HepG2 (cell line): ENCODE results near the gene ERMP1. TPM values are rescaled to one million over a fixed set of nuclear protein-coding genes. Genes with fewer than 3 reads are reported as not detected.

Experiments
- CAMTA2 ChIP-seq: sonication (generic); formaldehyde crosslinking; IDR thresholded peaks from 2 replicates; pipeline ENCODE4 v1.4.0; 2020; ENCODE audit warnings: mild to moderate bottlenecking, missing genetic modification reagents, borderline replicate concordance
- ETV6 ChIP-seq: sonication (generic); formaldehyde crosslinking; conservative IDR thresholded peaks from 2 replicates; pipeline ENCODE4 v1.4.0; 2020; ENCODE audit warnings: missing genetic modification reagents
- KLF13 ChIP-seq: sonication (generic); formaldehyde crosslinking; IDR thresholded peaks from 2 replicates; pipeline ENCODE4 v1.4.0; 2020; ENCODE audit warnings: mild to moderate bottlenecking, missing genetic modification reagents
- MAZ ChIP-seq, 2 experiments: sonication (generic) in 1 of 2; formaldehyde crosslinking in 1 of 2; IDR thresholded peaks; 2 replicates each; pipeline versions ENCODE4 v1.5.0 to v1.6.1; 2012 to 2020; ENCODE audit warnings: low read depth in 2 of 2, mild to moderate bottlenecking in 2 of 2, borderline replicate concordance in 1 of 2, improper control_type of control experiment in 1 of 2, low read length in 1 of 2, missing genetic modification reagents in 1 of 2, moderate library complexity in 1 of 2
- RBFOX2 ChIP-seq: fragments of 200-400 bp; formaldehyde crosslinking; IDR thresholded peaks from 2 replicates; pipeline ENCODE4 v1.6.1; 2017; ENCODE audit warnings: low read depth, mild to moderate bottlenecking, low read length
- SAP130 ChIP-seq: IDR thresholded peaks from 2 replicates; pipeline ENCODE4 v1.6.1; 2016; ENCODE audit warnings: low read depth
- SIN3B ChIP-seq: fragments of 150-350 bp; IDR thresholded peaks from 2 replicates; pipeline ENCODE4 v1.6.1; 2014; ENCODE audit warnings: low read length
- SMAD9 ChIP-seq: sonication (generic); formaldehyde crosslinking; IDR thresholded peaks from 2 replicates; pipeline ENCODE4 v1.5.1; 2020; ENCODE audit warnings: mild to moderate bottlenecking, missing genetic modification reagents
- SNAPC2 ChIP-seq: sonication (generic); formaldehyde crosslinking; IDR thresholded peaks from 2 replicates; pipeline ENCODE4 v1.8.1; 2022; ENCODE audit warnings: mild to moderate bottlenecking, missing genetic modification reagents
- THYN1 ChIP-seq: sonication (generic); formaldehyde crosslinking; IDR thresholded peaks from 2 replicates; pipeline ENCODE4 v1.8.1; 2023; ENCODE audit warnings: low read depth, mild to moderate bottlenecking, moderate library complexity, missing genetic modification reagents, borderline replicate concordance
- TOE1 ChIP-seq: sonication (generic); formaldehyde crosslinking; IDR thresholded peaks from 2 replicates; pipeline ENCODE4 v1.4.0; 2020; ENCODE audit warnings: mild to moderate bottlenecking, missing genetic modification reagents
- ZNF296 ChIP-seq: sonication (generic); formaldehyde crosslinking; conservative IDR thresholded peaks from 2 replicates; pipeline ENCODE4 v1.5.0; 2020; ENCODE audit warnings: mild to moderate bottlenecking, missing genetic modification reagents
- ZNF850 ChIP-seq: sonication (generic); formaldehyde crosslinking; conservative IDR thresholded peaks from 2 replicates; pipeline ENCODE4 v1.9.0; 2021; ENCODE audit warnings: mild to moderate bottlenecking, missing genetic modification reagents
- ZSCAN29 ChIP-seq: sonication (generic); formaldehyde crosslinking; conservative IDR thresholded peaks from 2 replicates; pipeline ENCODE4 v1.4.0; 2020; ENCODE audit warnings: mild to moderate bottlenecking, missing genetic modification reagents
- polyA plus RNA-seq, 8 experiments: library from polyadenylated mRNA; depleted of rRNA in 3 of 8; stranded (reverse) in 7 of 8; unstranded in 1 of 8; fragments of >200 nt; fragmentation: Illumina TruSeq in 4 of 8; extraction: Trizol in 4 of 8; gene quantifications; 2 replicates each; pipeline versions ENCODE4 v1.2.1 to v1.2.3, GENCODE V29; 2011 to 2016; ENCODE audit warnings: low read depth in 4 of 8, missing spikeins in 1 of 8, mixed read lengths in 1 of 8; ENCODE audit not compliant: insufficient read depth in 1 of 8
- total RNA-seq, 5 experiments: library from RNA; depleted of rRNA; stranded (reverse); fragments of >200 nt; fragmentation: Illumina TruSeq; extraction: Trizol; gene quantifications; 2 replicates each; pipeline ENCODE4 v1.2.3, GENCODE V29; 2016; ENCODE audit warnings: low read depth in 1 of 5
- TF ChIP-seq, protein P1 (sequence below): sonication (generic); formaldehyde crosslinking; IDR thresholded peaks from 2 replicates; pipeline ENCODE4; 2020; ENCODE audit warnings: missing genetic modification reagents, mild to moderate bottlenecking, borderline replicate concordance
- TF ChIP-seq, protein P2 (sequence below): sonication (generic); formaldehyde crosslinking; IDR thresholded peaks from 2 replicates; pipeline ENCODE4 v1.4.0; 2020; ENCODE audit warnings: low read depth, missing genetic modification reagents
- TF ChIP-seq, protein P3 (sequence below), 2 experiments: sonication (generic) in 1 of 2; formaldehyde crosslinking in 1 of 2; IDR thresholded peaks; 2 replicates each; pipeline versions ENCODE4 v1.4.0 to v1.6.1; 2016 to 2020; ENCODE audit warnings: borderline replicate concordance in 1 of 2, low read depth in 1 of 2, mild to moderate bottlenecking in 1 of 2, missing genetic modification reagents in 1 of 2

The ERMP1 gene
- total and polyA plus RNA-seq, 2 of the 13 experiments (the other 11 are each of a cell fraction or from before 2014, with no cell fraction given) = 40.9 to 65.4 TPM

DNA sequence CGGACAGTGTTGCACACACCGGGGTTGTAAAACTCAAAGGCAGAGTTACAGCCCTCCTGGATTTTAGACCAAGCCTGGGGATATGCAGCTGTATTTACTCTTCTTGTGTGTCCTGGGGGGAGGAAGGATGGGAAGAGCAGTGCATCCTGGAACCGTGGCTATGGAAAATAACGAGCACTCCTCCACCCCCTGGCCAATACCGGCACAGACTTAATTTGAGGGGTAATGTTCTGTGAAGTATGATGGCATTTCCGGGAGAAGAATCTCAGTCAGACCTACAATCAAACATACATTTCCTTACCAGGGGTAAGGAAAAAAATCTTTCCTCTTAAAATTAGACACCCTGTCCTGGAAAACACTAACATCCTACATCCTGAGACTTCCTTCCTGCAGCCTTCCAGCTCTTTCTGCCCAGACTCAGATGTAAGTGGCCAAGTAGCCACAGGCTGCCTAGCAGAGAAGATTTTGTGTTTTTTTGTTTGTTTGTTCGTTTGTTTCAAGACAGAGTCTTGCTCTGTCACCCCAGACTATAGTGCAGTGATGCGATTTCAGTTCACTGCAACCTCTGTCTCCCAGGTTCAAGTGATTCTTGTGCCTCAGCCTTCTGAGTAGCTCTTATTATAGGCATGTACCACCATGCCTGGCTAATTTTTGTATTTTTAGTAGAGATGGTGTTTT is 11.0 kb upstream of the ERMP1 start (continued):
- TF ChIP-seq, protein P1, sequence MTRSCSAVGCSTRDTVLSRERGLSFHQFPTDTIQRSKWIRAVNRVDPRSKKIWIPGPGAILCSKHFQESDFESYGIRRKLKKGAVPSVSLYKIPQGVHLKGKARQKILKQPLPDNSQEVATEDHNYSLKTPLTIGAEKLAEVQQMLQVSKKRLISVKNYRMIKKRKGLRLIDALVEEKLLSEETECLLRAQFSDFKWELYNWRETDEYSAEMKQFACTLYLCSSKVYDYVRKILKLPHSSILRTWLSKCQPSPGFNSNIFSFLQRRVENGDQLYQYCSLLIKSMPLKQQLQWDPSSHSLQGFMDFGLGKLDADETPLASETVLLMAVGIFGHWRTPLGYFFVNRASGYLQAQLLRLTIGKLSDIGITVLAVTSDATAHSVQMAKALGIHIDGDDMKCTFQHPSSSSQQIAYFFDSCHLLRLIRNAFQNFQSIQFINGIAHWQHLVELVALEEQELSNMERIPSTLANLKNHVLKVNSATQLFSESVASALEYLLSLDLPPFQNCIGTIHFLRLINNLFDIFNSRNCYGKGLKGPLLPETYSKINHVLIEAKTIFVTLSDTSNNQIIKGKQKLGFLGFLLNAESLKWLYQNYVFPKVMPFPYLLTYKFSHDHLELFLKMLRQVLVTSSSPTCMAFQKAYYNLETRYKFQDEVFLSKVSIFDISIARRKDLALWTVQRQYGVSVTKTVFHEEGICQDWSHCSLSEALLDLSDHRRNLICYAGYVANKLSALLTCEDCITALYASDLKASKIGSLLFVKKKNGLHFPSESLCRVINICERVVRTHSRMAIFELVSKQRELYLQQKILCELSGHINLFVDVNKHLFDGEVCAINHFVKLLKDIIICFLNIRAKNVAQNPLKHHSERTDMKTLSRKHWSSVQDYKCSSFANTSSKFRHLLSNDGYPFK = no peak
- no peak for TF ChIP-seq KLF13
- TF ChIP-seq ETV6 (CRISPR knock-in tag) = 0 out of 2 replicates have a peak, but pooled peaks have one; percentile 55
- TF ChIP-seq RBFOX2 = 0 out of 2 replicates have a peak, but pooled peaks have one; percentile 32
- TF ChIP-seq CAMTA2 (CRISPR knock-in tag) = no peak
- 0 out of 2 replicates have a peak, but pooled peaks have one; percentile 24 for TF ChIP-seq MAZ (IDR thresholded peaks at IDR 0.05; ENCODE audit: borderline replicate concordance, low read depth, low read length)
- no peak for TF ChIP-seq MAZ (CRISPR knock-in tag; IDR thresholded peaks at IDR 0.05; ENCODE audit: low read depth)
- no peak for TF ChIP-seq ZNF296 (CRISPR knock-in tag)
- TF ChIP-seq SNAPC2 (CRISPR knock-in tag) = peak; percentile 87
- TF ChIP-seq, protein P2, sequence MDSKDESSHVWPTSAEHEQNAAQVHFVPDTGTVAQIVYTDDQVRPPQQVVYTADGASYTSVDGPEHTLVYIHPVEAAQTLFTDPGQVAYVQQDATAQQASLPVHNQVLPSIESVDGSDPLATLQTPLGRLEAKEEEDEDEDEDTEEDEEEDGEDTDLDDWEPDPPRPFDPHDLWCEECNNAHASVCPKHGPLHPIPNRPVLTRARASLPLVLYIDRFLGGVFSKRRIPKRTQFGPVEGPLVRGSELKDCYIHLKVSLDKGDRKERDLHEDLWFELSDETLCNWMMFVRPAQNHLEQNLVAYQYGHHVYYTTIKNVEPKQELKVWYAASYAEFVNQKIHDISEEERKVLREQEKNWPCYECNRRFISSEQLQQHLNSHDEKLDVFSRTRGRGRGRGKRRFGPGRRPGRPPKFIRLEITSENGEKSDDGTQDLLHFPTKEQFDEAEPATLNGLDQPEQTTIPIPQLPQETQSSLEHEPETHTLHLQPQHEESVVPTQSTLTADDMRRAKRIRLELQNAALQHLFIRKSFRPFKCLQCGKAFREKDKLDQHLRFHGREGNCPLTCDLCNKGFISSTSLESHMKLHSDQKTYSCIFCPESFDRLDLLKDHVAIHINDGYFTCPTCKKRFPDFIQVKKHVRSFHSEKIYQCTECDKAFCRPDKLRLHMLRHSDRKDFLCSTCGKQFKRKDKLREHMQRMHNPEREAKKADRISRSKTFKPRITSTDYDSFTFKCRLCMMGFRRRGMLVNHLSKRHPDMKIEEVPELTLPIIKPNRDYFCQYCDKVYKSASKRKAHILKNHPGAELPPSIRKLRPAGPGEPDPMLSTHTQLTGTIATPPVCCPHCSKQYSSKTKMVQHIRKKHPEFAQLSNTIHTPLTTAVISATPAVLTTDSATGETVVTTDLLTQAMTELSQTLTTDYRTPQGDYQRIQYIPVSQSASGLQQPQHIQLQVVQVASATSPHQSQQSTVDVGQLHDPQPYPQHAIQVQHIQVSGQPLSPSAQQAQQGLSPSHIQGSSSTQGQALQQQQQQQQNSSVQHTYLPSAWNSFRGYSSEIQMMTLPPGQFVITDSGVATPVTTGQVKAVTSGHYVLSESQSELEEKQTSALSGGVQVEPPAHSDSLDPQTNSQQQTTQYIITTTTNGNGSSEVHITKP = 0 out of 2 replicates have a peak, but pooled peaks have one; percentile 33
- TF ChIP-seq THYN1 (CRISPR knock-in tag) = no peak
- TF ChIP-seq, protein P3, sequence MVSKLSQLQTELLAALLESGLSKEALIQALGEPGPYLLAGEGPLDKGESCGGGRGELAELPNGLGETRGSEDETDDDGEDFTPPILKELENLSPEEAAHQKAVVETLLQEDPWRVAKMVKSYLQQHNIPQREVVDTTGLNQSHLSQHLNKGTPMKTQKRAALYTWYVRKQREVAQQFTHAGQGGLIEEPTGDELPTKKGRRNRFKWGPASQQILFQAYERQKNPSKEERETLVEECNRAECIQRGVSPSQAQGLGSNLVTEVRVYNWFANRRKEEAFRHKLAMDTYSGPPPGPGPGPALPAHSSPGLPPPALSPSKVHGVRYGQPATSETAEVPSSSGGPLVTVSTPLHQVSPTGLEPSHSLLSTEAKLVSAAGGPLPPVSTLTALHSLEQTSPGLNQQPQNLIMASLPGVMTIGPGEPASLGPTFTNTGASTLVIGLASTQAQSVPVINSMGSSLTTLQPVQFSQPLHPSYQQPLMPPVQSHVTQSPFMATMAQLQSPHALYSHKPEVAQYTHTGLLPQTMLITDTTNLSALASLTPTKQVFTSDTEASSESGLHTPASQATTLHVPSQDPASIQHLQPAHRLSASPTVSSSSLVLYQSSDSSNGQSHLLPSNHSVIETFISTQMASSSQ (IDR thresholded peaks at IDR 0.05; ENCODE audit: low read depth) = 0 out of 2 replicates have a peak, but pooled peaks have one; percentile 16
- TF ChIP-seq, protein P3 (CRISPR knock-in tag; IDR thresholded peaks at IDR 0.05; ENCODE audit: borderline replicate concordance) = no peak
- peak; percentile 78 for TF ChIP-seq SAP130
- TF ChIP-seq TOE1 (CRISPR knock-in tag) = no peak
- no peak for TF ChIP-seq SMAD9 (CRISPR knock-in tag)
- no peak for TF ChIP-seq ZNF850 (CRISPR knock-in tag)
- TF ChIP-seq SIN3B = no peak
- no peak for TF ChIP-seq ZSCAN29 (CRISPR knock-in tag)
